Activated CD4-positive, alpha-beta T cell treated with anti-CD3 and anti-CD28 coated beads, Interleukin-2, amount 10 ng/mL, durations not matched to agents 7 days and 5 days (primary cell): ENCODE measurements around the gene PMM2. TPM values are rescaled to one million over a fixed set of nuclear protein-coding genes. Genes with fewer than 3 reads are reported as not detected.
"Not testable (repeated sequence)": the region's sequence is repeated elsewhere in the genome, so short reads cannot be mapped to it uniquely, and the experiment has no call there.

Experiments
- CTCF ChIA-PET: fragments of 350-600 bp; sonication (Branson Sonifier 250); formaldehyde crosslinking; loops from one replicate; lab custom pipeline; 2021; ENCODE audit warnings: antibody characterized with exemption; lab: Charles Lee
- POLR2A ChIA-PET: fragments of 350-600 bp; sonication (Branson Sonifier 250); formaldehyde crosslinking; loops from one replicate; lab custom pipeline; 2021; ENCODE audit warnings: antibody characterized with exemption; lab: Charles Lee
- DNase-seq: peaks from one replicate; pipeline ENCODE4 v3.0.0-alpha.2; 2020
- H3K27ac Mint-ChIP-seq: one replicate; pipeline ENCODE4 v1.8.0; 2021; ENCODE audit warnings: mild to moderate bottlenecking, moderate library complexity, mixed read lengths
- H3K27me3 Mint-ChIP-seq: one replicate; pipeline ENCODE4 v1.8.0; 2021; ENCODE audit warnings: mixed read lengths
- H3K36me3 Mint-ChIP-seq: one replicate; pipeline ENCODE4 v1.8.0; 2021; ENCODE audit warnings: low read depth, mixed read lengths
- H3K4me1 Mint-ChIP-seq: one replicate; pipeline ENCODE4 v1.8.0; 2021; ENCODE audit warnings: mixed read lengths
- H3K4me3 Mint-ChIP-seq: one replicate; pipeline ENCODE4 v1.8.0; 2021; ENCODE audit warnings: mild to moderate bottlenecking, moderate library complexity, mixed read lengths
- H3K9me3 Mint-ChIP-seq: one replicate; pipeline ENCODE4 v1.8.0; 2021; ENCODE audit warnings: mixed read lengths
- total RNA-seq, 2 experiments: library from RNA; stranded (reverse); gene quantifications; one replicate each; pipeline ENCODE4 v1.2.3, GENCODE V29; 2021

The PMM2 gene
- total RNA-seq, 2 experiments from 2014 or later = 37.0 to 38.9 TPM

GRCh38 chr16:8867932-8868415 lies 70.3 kb downstream of the PMM2 start:
- Mint-ChIP-seq H3K4me1 (peaks cover 51% of the 10 kb centered on the region), H3K27me3 (no peaks in the 10 kb centered on the region), H3K9me3 (no peaks in the 10 kb centered on the region), H3K4me3 (peak overlapping the region; percentile 88), H3K36me3 (peaks cover 25% of the 10 kb centered on the region), H3K27ac (peak overlapping the region; percentile 94)
- peak; percentile 81 for DNase-seq
- ChIA-PET CTCF (interaction anchor here (0.8 to 2.4 kb wide), 7 partner anchors 13 to 240 kb away, joined by 3 to 9 read pairs (median 3); no protein-coding TSS in a partner anchor), POLR2A (no interaction called here)

GRCh38 chr16:8868416-8869211 lies 71.0 kb downstream of the PMM2 start, which contains the start of gene CARHSP1:
Gene CARHSP1 (minus strand): TSS chr16:8869006. CDS start chr16:8859328, 9,678 bp downstream.
- Mint-ChIP-seq H3K4me3 (peak within 1 kb of the TSS; percentile 88), H3K27me3 (no peaks in the 10 kb centered on the region), H3K27ac (peak within 1 kb of the TSS; percentile 97), H3K36me3 (peaks cover 25% of the 10 kb centered on the region), H3K4me1 (peaks cover 51% of the 10 kb centered on the region), H3K9me3 (no peaks in the 10 kb centered on the region)
- ChIA-PET CTCF (interaction anchor here (0.6 to 2.4 kb wide), 13 partner anchors 10 to 241 kb away, joined by 3 to 9 read pairs (median 3); partner anchors contain the start of genes PMM2 and TMEM186), POLR2A (interaction anchor here (0.6 to 0.9 kb wide), 4 partner anchors 11 to 95 kb away, joined by 3 to 5 read pairs (median 3); partner anchors contain the start of gene USP7)
- peak; percentile 88 for DNase-seq

GRCh38 chr16:8869212-8869987 lies 71.8 kb downstream of the PMM2 start:
- H3K36me3 Mint-ChIP-seq = peaks cover 20% of the 10 kb centered on the region
- DNase-seq = no peak
- ChIA-PET CTCF (interaction anchor here (0.6 to 2.4 kb wide), 13 partner anchors 9 to 243 kb away, joined by 3 to 13 read pairs (median 4); partner anchors contain the start of genes PMM2 and TMEM186), POLR2A (interaction anchor here (0.6 to 0.9 kb wide), 3 partner anchors 12 to 73 kb away, joined by 3 to 5 read pairs (median 3); no protein-coding TSS in a partner anchor)
- no peaks in the 10 kb centered on the region for H3K27me3 Mint-ChIP-seq
- no peaks in the 10 kb centered on the region for H3K9me3 Mint-ChIP-seq
- H3K27ac Mint-ChIP-seq = peak overlapping the region; percentile 97
- peaks cover 46% of the 10 kb centered on the region for H3K4me1 Mint-ChIP-seq
- H3K4me3 Mint-ChIP-seq = peak overlapping the region; percentile 88

GRCh38 chr16:8869988-8870241 lies 72.3 kb downstream of the PMM2 start:
- Mint-ChIP-seq H3K27ac (peak overlapping the region; percentile 97), H3K36me3 (peaks cover 19% of the 10 kb centered on the region), H3K4me1 (peaks cover 46% of the 10 kb centered on the region), H3K4me3 (peak overlapping the region; percentile 88)
- POLR2A ChIA-PET, DNase-seq, H3K9me3 Mint-ChIP-seq, H3K27me3 Mint-ChIP-seq: not testable (repeated sequence)
- CTCF ChIA-PET = interaction anchor here (1.5 to 2.4 kb wide), 2 partner anchors 10 to 243 kb away, joined by 9 to 13 read pairs; no protein-coding TSS in a partner anchor

- Mint-ChIP-seq H3K9me3 (no peaks in the 10 kb centered on the region), H3K36me3 (peaks cover 11% of the 10 kb centered on the region), H3K27me3 (no peaks in the 10 kb centered on the region), H3K27ac (no peak overlapping the region), H3K4me3 (no peak overlapping the region), H3K4me1 (peaks cover 29% of the 10 kb centered on the region)
- no peak for DNase-seq
- ChIA-PET POLR2A (no interaction called here), CTCF (interaction anchor here (0.9 to 1.3 kb wide), 4 partner anchors 29 to 305 kb away, joined by 3 to 4 read pairs (median 3); no protein-coding TSS in a partner anchor)
Measured at GRCh38 chr16:8872071-8872470, 74.4 kb downstream of the PMM2 start.

DNA sequence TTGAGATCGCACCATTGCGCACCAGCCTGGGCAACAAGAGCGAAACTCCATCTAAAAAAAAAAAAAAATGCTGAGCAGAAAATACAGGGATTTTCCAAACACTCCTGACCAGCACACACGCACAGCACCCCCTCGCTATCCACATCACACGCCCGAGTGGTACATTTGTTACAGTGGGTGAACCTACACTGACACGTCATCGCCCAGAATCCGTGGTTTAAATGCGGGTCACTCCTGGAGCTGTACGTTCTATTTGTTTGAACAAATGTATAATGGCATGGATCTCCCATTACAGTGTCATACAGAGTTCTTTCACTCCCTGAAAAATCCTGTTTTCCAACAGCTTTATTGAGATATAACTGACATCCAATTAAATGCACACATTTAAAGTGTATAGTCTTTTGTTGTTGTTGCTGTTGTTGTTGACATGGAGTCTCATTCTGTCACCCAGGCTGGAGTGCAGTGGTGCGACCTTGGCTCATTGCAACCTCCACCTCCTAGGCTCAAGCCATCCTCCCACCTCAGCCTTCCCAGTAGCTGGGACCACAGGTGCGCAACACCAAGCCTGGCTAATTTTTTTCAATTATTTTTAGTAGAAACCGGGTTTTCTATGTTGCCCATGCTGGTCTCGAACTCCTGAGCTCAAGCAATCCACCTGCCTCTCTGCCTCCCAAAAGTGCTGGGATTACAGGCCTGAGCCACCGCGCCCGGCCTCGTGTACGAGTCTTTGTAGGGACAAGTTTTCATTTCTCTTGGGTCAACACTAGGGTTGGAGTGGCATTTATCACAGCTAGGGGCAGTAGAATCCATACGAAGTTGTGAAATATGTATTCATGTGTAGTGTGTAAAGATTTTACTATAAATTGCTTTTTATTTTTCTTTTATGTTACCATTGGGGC lies 75.6 kb downstream of the PMM2 start:
- H3K27ac Mint-ChIP-seq = no peak overlapping the region
- ChIA-PET POLR2A (no interaction called here), CTCF (interaction anchor here (0.6 to 1.4 kb wide), 9 partner anchors 12 to 306 kb away, joined by 3 to 4 read pairs (median 3); no protein-coding TSS in a partner anchor)
- no peak for DNase-seq
- H3K4me3 Mint-ChIP-seq = no peak overlapping the region
- no peaks in the 10 kb centered on the region for H3K36me3 Mint-ChIP-seq
- H3K9me3 Mint-ChIP-seq = no peaks in the 10 kb centered on the region
- H3K4me1 Mint-ChIP-seq = peaks cover 30% of the 10 kb centered on the region
- H3K27me3 Mint-ChIP-seq = no peaks in the 10 kb centered on the region

DNA sequence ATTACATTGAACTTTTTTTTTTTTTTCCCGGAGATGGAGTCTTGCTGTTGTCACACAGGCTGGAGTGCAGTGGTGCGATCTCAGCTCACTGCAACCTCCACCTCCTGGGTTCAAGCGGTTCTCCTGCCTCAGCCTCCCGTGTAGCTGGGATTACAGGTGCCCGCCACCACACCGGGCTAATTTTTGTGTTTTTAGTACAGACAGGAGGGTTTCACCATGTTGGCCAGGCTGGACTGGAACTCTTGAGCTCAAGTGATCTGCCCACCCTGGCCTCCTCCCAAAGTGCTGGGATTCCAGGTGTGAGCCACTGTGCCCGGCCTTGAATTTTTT lies 76.2 kb downstream of the PMM2 start:
- H3K9me3 Mint-ChIP-seq, POLR2A ChIA-PET, H3K36me3 Mint-ChIP-seq, H3K4me3 Mint-ChIP-seq, DNase-seq, H3K27me3 Mint-ChIP-seq, H3K27ac Mint-ChIP-seq: not testable (repeated sequence)
- CTCF ChIA-PET = interaction anchor here (0.6 to 1.4 kb wide), 5 partner anchors 12 to 269 kb away, joined by 3 to 4 read pairs (median 3); no protein-coding TSS in a partner anchor
- peaks cover 36% of the 10 kb centered on the region for H3K4me1 Mint-ChIP-seq

DNA sequence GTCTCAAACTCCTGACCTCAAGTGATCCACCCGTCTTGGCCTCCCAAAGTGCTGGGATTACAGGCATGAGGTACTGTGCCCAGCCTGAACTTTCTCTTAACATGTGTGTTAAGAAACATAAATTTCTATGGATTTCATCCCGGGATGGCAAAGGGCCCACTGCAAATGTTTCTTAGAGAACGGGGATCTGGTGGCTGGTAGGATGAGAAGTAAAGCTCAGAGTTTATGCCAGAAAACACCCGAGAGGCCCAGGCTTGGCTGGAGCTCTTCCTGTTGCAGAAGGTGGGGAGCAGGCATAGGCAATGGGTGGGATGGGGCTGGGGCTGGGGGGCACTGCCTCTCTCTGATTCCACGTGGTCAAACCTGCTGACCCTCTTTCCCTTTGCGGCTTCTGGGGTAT lies 76.7 kb downstream of the PMM2 start:
- Mint-ChIP-seq H3K4me1 (peaks cover 32% of the 10 kb centered on the region), H3K27ac (peak overlapping the region; percentile 76), H3K4me3 (no peak overlapping the region), H3K9me3 (no peaks in the 10 kb centered on the region), H3K27me3 (no peaks in the 10 kb centered on the region), H3K36me3 (no peaks in the 10 kb centered on the region)
- DNase-seq = no peak
- ChIA-PET CTCF (interaction anchor here (0.6 to 1.4 kb wide), 5 partner anchors 14 to 268 kb away, joined by 3 to 4 read pairs (median 3); no protein-coding TSS in a partner anchor), POLR2A (no interaction called here)

GRCh38 chr16:8875317-8875716 lies 77.7 kb downstream of the PMM2 start:
- H3K36me3 Mint-ChIP-seq, H3K4me3 Mint-ChIP-seq, POLR2A ChIA-PET, H3K9me3 Mint-ChIP-seq, H3K27me3 Mint-ChIP-seq, DNase-seq: not testable (repeated sequence)
- CTCF ChIA-PET = interaction anchor here (1.3 to 1.4 kb wide), 2 partner anchors 20 to 308 kb away, joined by 3 to 4 read pairs; no protein-coding TSS in a partner anchor
- Mint-ChIP-seq H3K27ac (peak overlapping the region; percentile 31), H3K4me1 (peaks cover 29% of the 10 kb centered on the region)

GRCh38 chr16:8877894-8878522 lies 80.4 kb downstream of the PMM2 start:
- Mint-ChIP-seq H3K9me3 (no peaks in the 10 kb centered on the region), H3K4me3 (no peak overlapping the region), H3K4me1 (peaks cover 21% of the 10 kb centered on the region), H3K27me3 (no peaks in the 10 kb centered on the region), H3K36me3 (no peaks in the 10 kb centered on the region), H3K27ac (no peak overlapping the region)
- POLR2A ChIA-PET = no interaction called here
- CTCF ChIA-PET = interaction anchor here (0.6 to 3.6 kb wide), 5 partner anchors 9 to 87 kb away, joined by 3 to 17 read pairs (median 4); partner anchors contain the start of gene CARHSP1
- DNase-seq = no peak

DNA sequence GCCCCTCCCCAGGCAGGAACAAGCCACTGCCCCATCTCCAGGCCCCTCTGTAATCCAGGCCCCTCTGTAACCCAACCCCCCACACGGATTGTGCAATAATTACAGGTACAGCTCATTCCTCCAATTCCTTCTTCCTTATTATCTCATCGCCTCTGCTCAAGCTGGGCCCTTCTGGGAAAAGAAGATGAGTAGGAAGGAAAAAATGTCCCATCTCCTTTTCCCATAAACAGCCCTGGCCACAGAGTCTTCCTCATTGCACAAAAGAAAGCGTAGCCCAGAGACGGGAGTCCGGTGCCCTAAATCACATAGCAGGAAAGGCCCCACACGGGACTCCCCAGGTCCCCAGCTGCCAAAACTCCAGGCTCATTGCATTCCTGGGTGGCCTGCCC lies 80.9 kb downstream of the PMM2 start:
- H3K4me1 Mint-ChIP-seq = peaks cover 21% of the 10 kb centered on the region
- no peaks in the 10 kb centered on the region for H3K27me3 Mint-ChIP-seq
- no peak overlapping the region for H3K4me3 Mint-ChIP-seq
- H3K36me3 Mint-ChIP-seq = no peaks in the 10 kb centered on the region
- ChIA-PET POLR2A (no interaction called here), CTCF (interaction anchor here (0.9 to 3.6 kb wide), 3 partner anchors 9 to 12 kb away, joined by 3 to 17 read pairs (median 7); partner anchors contain the start of gene CARHSP1)
- no peak for DNase-seq
- H3K9me3 Mint-ChIP-seq = no peaks in the 10 kb centered on the region
- H3K27ac Mint-ChIP-seq = no peak overlapping the region
